Loucy (cell line): Measurements from ENCODE around the gene BCAS3.

Source experiments
- H2AFZ ChIP-seq: fragments of 200-600 bp; sonication (generic); 2 replicates; pipeline ENCODE4 v1.6.0; 2016; ENCODE audit warnings: antibody characterized with exemption, mild to moderate bottlenecking, low read length, moderate library complexity
- H3F3A ChIP-seq: fragments of 200-600 bp; 2 replicates; pipeline ENCODE4 v1.6.0; 2016; ENCODE audit warnings: antibody characterized with exemption, low read depth, mild to moderate bottlenecking
- H3K27me3 ChIP-seq: fragments of 200-600 bp; sonication (generic); 2 replicates; pipeline ENCODE4 v1.6.1; 2014; ENCODE audit warnings: low read length, mild to moderate bottlenecking; ENCODE audit not compliant: insufficient read depth, poor library complexity, severe bottlenecking
- H3K36me3 ChIP-seq: fragments of 200-600 bp; sonication (generic); 2 replicates; pipeline ENCODE4 v1.6.1; 2016; ENCODE audit warnings: low read length; ENCODE audit not compliant: insufficient read depth
- H3K4me1 ChIP-seq: fragments of 200-600 bp; sonication (generic); 2 replicates; pipeline ENCODE4 v1.5.1; 2014; ENCODE audit warnings: low read length, mild to moderate bottlenecking; ENCODE audit not compliant: insufficient read depth, poor library complexity, severe bottlenecking
- H3K4me2 ChIP-seq: fragments of 200-600 bp; sonication (generic); 2 replicates; pipeline ENCODE4 v1.6.0; 2014; ENCODE audit warnings: antibody characterized with exemption, low read length, low read depth, mild to moderate bottlenecking; ENCODE audit not compliant: poor library complexity, severe bottlenecking
- H3K4me3 ChIP-seq: fragments of 200-600 bp; sonication (generic); 2 replicates; pipeline ENCODE4 v1.5.1; 2014; ENCODE audit warnings: low read length, mild to moderate bottlenecking, mixed read lengths; ENCODE audit not compliant: poor library complexity, severe bottlenecking
- H3K79me2 ChIP-seq: fragments of 200-600 bp; sonication (generic); 2 replicates; pipeline ENCODE4 v1.6.1; 2014; ENCODE audit warnings: low read length; ENCODE audit not compliant: insufficient read depth
- H3K9ac ChIP-seq: fragments of 200-600 bp; sonication (generic); 2 replicates; pipeline ENCODE4 v1.6.0; 2014; ENCODE audit warnings: mild to moderate bottlenecking, low read depth, low read length, moderate library complexity; ENCODE audit not compliant: poor library complexity, severe bottlenecking
- H3K9me2 ChIP-seq: fragments of 200-600 bp; sonication (generic); replicated peaks from 2 replicates; pipeline ENCODE4 v1.6.1; 2016; ENCODE audit warnings: low read depth, low read length, mixed read lengths
- H3K9me3 ChIP-seq: fragments of 200-600 bp; sonication (generic); 2 replicates; pipeline ENCODE4 v1.6.1; 2014; ENCODE audit warnings: mild to moderate bottlenecking, antibody characterized with exemption, low read length, low read depth; ENCODE audit not compliant: insufficient read depth
- H4K20me1 ChIP-seq: fragments of 200-600 bp; sonication (generic); 2 replicates; pipeline ENCODE4 v1.6.0; 2014; ENCODE audit warnings: antibody characterized with exemption, low read length, mild to moderate bottlenecking; ENCODE audit not compliant: insufficient read depth, poor library complexity, severe bottlenecking
- EZH2phosphoT487 ChIP-seq: fragments of 200-600 bp; IDR thresholded peaks from 2 replicates; pipeline ENCODE4 v1.6.1; 2018; ENCODE audit warnings: antibody characterized with exemption, mild to moderate bottlenecking, moderate library complexity, borderline replicate concordance
- TF ChIP-seq, protein P1 (sequence below): fragments of 200-600 bp; sonication (generic); conservative IDR thresholded peaks from 2 replicates; pipeline ENCODE4 v1.5.1; 2014; ENCODE audit warnings: mild to moderate bottlenecking, antibody characterized with exemption, low read length

BCAS3 gene

GRCh38 chr17:61177351-61177750 is 499.7 kb downstream of the BCAS3 start:
- TF ChIP-seq, protein P1, sequence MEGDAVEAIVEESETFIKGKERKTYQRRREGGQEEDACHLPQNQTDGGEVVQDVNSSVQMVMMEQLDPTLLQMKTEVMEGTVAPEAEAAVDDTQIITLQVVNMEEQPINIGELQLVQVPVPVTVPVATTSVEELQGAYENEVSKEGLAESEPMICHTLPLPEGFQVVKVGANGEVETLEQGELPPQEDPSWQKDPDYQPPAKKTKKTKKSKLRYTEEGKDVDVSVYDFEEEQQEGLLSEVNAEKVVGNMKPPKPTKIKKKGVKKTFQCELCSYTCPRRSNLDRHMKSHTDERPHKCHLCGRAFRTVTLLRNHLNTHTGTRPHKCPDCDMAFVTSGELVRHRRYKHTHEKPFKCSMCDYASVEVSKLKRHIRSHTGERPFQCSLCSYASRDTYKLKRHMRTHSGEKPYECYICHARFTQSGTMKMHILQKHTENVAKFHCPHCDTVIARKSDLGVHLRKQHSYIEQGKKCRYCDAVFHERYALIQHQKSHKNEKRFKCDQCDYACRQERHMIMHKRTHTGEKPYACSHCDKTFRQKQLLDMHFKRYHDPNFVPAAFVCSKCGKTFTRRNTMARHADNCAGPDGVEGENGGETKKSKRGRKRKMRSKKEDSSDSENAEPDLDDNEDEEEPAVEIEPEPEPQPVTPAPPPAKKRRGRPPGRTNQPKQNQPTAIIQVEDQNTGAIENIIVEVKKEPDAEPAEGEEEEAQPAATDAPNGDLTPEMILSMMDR, result no peak
- TF ChIP-seq EZH2phosphoT487, result no peak
- H3K9ac ChIP-seq, result no peak overlapping the region
- H3K4me3 ChIP-seq, result no peak overlapping the region
- H3K79me2 ChIP-seq, result no peaks in the 10 kb centered on the region
- no peaks in the 10 kb centered on the region for H3K9me3 ChIP-seq
- H2AFZ ChIP-seq, result no peak overlapping the region
- H3K4me1 ChIP-seq, result peaks cover 13% of the 10 kb centered on the region
- no peaks in the 10 kb centered on the region for H4K20me1 ChIP-seq
- no peaks in the 10 kb centered on the region for H3K27me3 ChIP-seq
- H3F3A ChIP-seq, result no peaks in the 10 kb centered on the region
- no peak overlapping the region for H3K4me2 ChIP-seq
- no peaks in the 10 kb centered on the region for H3K9me2 ChIP-seq
- no peaks in the 10 kb centered on the region for H3K36me3 ChIP-seq

DNA sequence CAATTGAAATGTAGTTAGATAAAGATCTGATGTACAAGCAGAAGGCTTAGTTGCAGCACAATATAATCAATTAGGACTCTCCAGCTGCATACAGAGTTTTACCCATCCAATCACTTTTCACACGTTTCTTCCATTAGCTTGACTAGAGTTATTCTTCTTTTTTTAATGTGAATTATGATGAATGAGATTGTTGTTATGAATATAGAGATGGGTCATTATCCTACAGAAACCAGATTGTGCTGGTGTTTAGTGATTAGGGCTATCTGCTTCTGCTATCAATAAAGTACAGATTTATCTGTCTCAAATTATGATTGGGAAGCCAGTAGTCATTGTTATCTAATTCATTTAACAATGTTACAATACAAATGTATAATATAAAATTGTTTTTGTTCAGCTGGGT is 500.6 kb downstream of the BCAS3 start:
- Histone ChIP-seq H3K4me1 (peaks cover 13% of the 10 kb centered on the region), H3K9me3 (no peaks in the 10 kb centered on the region), H3K27me3 (no peaks in the 10 kb centered on the region), H3K9me2 (no peaks in the 10 kb centered on the region), H3F3A (no peaks in the 10 kb centered on the region), H3K79me2 (no peaks in the 10 kb centered on the region), H3K4me3 (no peak overlapping the region), H3K36me3 (no peaks in the 10 kb centered on the region), H4K20me1 (no peaks in the 10 kb centered on the region), H3K4me2 (no peak overlapping the region), H3K9ac (no peak overlapping the region), H2AFZ (no peak overlapping the region)
- no peak for TF ChIP-seq EZH2phosphoT487

DNA sequence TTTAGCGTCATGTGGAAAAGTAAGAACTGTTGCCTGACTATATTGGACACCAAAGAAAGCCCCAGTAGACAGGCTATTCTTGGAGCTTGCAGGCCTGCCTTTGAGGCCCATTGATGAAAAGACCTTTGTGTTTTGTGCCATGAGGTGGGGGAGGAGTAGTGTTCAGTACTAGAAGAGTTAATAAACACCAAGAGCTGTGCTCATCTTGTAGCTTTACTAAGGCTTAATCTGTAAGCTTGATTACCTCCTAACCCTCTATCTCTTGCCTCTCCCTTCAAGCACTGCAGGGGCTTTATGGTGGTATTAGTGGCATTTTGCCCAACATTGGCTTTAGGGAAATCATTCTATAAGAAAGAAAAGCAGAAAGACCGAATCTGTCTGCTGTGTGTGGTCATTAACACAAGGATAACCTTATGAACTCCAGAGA is 501.7 kb downstream of the BCAS3 start:
- no peaks in the 10 kb centered on the region for H3K36me3 ChIP-seq
- no peaks in the 10 kb centered on the region for H3K27me3 ChIP-seq
- no peaks in the 10 kb centered on the region for H3K9me2 ChIP-seq
- H3K4me3 ChIP-seq, result no peak overlapping the region
- no peaks in the 10 kb centered on the region for H3F3A ChIP-seq
- no peak overlapping the region for H2AFZ ChIP-seq
- no peak overlapping the region for H3K4me2 ChIP-seq
- no peaks in the 10 kb centered on the region for H3K79me2 ChIP-seq
- H3K4me1 ChIP-seq, result peaks cover 13% of the 10 kb centered on the region
- no peak overlapping the region for H3K9ac ChIP-seq
- no peaks in the 10 kb centered on the region for H4K20me1 ChIP-seq
- no peak for TF ChIP-seq EZH2phosphoT487
- TF ChIP-seq, protein P1, result no peak
- no peaks in the 10 kb centered on the region for H3K9me3 ChIP-seq

GRCh38 chr17:61183793-61184192 is 506.1 kb downstream of the BCAS3 start:
- H3K79me2 ChIP-seq, result no peaks in the 10 kb centered on the region
- H2AFZ ChIP-seq, result no peak overlapping the region
- H3K4me1 ChIP-seq, result peaks cover 1% of the 10 kb centered on the region
- no peaks in the 10 kb centered on the region for H3K27me3 ChIP-seq
- H3K9me3 ChIP-seq, result no peaks in the 10 kb centered on the region
- H3K9ac ChIP-seq, result no peak overlapping the region
- H3K9me2 ChIP-seq, result no peaks in the 10 kb centered on the region
- H3K4me2 ChIP-seq, result no peak overlapping the region
- H3K4me3 ChIP-seq, result no peak overlapping the region
- H4K20me1 ChIP-seq, result no peaks in the 10 kb centered on the region
- no peaks in the 10 kb centered on the region for H3F3A ChIP-seq
- TF ChIP-seq EZH2phosphoT487, result no peak
- TF ChIP-seq, protein P1, result no peak
- no peaks in the 10 kb centered on the region for H3K36me3 ChIP-seq
